AML-193 (cell line): Measurements from ENCODE around the gene PTX4.

ENCODE experiments used
- DNase-seq, 2 experiments: peaks; one replicate each; lab custom pipeline; 2025; lab: John Stamatoyannopoulos, UW

Gene PTX4, protein sequence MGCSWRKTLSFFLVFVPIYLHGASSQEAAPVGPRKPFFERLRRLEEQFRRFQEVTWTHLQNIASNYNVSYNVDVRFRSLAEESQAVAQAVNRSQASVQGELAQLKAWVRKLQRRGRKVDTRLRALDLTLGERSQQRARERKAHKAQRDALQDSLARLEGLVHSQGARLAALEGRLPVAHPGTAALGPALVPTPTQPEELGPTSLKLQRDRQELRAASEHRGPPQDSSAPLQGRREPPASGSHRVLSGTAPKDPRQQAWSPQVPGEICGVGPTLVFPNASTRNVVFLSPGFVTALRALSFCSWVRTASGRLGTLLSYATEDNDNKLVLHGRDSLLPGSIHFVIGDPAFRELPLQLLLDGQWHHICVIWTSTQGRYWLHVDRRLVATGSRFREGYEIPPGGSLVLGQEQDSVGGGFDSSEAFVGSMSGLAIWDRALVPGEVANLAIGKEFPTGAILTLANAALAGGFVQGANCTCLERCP

GRCh38 chr16:1488619-1489018 lies at the start of gene PTX4:
Gene PTX4, minus strand, starts transcription at chr16:1488944. Its CDS starts 35 bp downstream, at chr16:1488909.
- no peak for DNase-seq

DNA sequence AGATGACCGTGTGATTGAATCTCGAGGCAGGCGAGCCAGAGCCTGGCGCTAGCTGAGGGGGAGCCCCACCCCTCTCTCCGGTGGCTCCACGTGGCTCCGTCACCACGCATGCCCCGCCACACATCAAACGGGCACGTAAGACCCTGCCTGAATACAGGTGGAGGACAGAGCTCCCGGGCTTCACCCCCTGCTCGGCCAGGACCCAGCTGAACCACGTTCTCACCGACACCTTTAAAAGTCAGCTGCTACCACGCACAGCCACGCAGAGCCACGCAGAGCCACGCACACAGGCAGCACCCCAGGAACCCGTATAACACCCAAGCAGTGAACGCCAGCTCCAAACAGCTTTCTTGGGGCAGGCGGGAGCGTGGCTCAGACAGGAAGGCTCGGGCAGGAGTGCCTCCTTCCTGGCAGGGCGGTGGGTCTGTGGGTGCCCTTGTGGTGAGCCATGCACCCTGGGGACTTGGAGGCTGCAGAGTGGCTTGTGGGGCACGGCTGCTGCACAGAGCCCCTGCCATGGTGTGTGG lies 49.1 kb upstream of the PTX4 start:
- DNase-seq, result no peak

GRCh38 chr16:1537138-1537577 lies 48.4 kb upstream of the PTX4 start:
- DNase-seq, result no peak

DNA sequence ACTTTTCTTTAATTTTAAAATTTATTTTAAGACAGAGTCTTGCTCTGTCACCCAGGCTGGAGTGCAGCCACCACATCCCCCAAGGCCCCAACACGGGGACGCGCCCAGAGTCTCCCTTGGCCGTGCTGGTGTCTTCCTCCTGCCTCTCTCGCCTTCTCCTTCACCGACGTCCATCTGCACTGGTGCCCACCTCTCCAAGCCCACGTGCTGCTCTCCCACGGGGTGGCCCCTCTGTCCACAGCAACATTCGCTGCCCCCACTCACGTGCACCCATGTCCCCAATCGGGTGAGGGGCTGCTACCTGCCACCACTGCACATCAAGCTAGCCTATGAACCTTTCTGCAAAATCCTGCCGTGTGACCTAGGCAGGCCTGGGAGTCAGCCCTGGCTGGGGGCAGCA lies 47.9 kb upstream of the PTX4 start:
- no peak for DNase-seq

DNA sequence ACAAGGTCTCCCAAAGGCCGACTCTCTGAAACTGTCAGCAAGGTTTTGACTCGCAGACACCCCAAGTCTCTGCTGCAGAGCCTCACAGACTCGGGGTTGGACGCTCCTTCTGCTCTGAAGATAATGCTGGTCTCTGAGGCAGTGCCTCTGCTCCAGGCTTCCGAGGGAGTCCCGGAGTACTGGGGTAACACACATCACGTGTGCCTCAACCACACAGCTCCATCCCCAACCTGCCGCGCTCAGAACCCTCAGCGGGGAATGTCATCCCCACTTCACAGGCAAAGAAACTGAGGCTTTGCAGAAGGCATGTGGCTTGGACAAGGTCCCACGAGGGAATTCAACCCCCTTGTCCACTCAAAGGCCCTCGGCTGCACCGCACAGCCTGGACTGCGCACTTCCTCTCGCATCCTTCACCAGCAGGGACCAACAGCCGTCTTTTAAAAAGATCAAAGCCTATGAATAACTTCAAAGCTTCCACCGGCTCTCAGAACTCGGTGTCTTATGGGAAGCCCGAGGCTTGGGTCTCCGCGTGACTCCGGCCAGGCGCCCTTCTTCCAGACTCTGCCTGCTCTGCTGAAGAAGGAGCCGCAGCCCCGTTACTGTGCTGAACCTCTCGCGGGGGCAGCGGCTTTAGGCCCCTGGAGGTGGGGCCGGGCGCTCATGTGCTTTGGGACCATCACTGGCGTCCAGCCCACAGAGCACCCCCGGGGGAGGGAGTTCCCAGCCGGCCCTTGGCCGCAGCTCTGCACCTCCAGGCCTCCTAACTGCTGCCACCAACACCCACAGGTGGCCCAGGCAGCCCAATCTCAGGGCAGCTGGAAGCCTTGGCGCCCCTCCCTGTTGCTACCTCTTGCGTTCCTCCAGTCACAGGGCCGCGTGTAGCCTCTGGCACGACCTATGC lies 46.9 kb upstream of the PTX4 start:
- DNase-seq, result no peak

GRCh38 chr16:1534021-1535020 lies 45.6 kb upstream of the PTX4 start:
- DNase-seq, result no peak

DNA sequence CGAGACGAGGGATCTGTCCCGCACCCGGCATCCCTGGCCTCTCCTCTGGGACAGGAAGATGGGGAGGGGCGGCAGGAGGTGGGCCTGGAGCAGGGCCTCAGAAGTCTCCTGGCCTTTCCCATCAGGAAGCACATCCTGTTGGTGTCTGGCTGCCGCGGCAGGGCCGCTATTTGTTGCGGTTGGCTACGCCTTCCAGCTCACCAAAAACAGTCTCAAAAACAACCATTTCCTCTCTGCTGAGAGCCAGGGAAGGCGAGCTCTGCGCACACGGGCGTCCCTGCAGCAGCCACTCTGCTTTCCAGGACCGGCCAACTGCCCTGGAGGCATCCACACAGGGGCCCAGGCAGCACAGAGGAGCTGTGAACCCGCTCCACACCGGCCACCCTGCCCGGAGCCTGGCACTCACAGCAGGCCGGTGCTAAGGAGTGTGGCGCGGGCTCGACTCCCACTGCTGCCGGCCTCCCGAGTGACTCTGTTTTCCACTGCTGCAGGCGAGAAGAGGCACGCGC lies 44.8 kb upstream of the PTX4 start, which contains the start of gene TMEM204:
Gene TMEM204, plus strand, starts transcription at position 224 of the 509 bp plus-strand sequence. CDS start 610 bp downstream, outside the sequence.
- DNase-seq, result no peak

GRCh38 chr16:1532771-1533170 lies 44.0 kb upstream of the PTX4 start:
- no peak for DNase-seq

DNA sequence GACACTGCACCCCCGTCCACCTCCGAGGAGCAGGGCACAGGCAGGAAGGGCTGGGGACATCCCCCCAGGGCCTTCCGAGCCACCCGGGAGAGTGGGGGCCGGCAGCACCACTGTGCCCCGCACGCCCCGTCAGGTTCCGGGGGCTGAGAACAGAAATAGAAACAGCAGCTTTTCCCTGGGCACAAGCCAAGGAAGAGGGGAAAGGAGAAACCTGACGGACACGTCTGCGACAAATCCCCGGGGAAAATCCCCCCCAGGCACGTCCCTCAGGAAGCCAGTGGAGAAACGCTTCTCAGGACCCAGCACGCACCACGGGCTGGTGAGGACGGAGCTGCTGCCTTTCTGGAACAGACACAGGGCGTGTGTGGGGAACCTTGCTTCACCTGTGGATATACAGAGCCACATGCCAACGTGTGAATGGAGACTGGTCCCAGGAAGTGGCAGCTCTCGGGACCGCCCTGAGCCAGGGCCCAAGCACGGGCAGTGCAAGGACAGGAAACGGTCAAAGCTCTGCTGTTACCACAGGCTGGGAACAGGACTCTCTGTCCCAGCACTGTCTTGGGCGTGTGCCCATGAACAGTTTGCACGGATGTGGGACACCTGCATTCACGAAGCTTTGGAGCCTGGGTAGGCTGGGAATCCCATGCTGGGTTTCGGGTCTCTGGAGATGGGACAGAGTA lies 43.5 kb upstream of the PTX4 start:
- DNase-seq, result no peak

DNA sequence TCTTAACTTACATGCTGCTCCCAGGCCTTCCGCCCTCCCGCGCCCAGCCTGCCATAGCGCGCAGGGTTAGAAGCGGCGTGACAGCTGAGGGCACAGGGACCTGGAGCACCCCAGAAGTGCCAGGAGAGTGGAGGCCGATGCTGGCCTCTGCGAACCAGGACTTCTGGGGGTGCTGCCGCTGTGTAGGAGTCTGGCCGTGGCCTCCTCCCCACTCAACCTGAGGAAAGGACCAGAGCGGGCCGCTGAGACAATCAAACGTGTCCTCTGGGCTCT lies 42.8 kb upstream of the PTX4 start:
- DNase-seq, result no peak

DNA sequence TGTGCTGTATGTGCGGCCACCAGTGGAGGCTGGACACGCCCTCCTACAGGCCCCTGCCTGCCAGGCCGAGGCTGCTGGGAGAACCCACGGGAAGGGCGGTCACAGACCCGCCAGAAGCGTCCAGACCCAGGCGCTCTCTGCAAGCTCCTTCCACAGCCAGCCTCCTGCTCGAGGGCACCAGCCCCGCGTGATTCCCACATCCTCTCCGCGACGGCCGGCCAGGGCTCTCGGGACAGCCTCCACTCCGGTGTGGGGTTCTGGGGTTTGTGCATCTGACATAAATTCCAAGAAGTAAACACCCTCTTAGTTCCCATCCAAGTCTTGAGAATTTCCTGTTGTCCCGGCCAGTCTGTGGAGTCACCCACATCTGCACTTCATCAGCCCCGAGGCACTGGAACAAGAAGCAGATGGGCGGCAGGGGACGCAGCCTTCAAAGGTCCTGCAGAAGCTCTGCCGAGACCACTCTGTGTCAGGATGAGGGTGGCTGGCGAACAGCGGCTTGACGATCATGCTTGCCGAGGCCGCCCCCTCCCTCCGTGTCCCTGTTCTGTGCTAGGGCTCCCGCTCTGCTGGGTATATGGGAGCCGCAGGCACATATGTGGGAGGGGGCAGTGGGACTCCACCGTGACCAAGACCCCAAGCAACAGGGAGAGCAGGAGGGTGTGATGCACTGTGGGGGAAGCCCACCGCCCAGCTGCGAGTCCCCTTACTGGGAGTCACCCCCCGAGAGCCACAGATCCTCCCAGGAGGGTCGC lies 42.3 kb upstream of the PTX4 start:
- no peak for DNase-seq

- no peak for DNase-seq
These were observed 41.7 kb upstream of the PTX4 start for GRCh38 chr16:1530349-1530882.

- DNase-seq, result no peak
These were observed 40.3 kb upstream of the PTX4 start for GRCh38 chr16:1528921-1529537.

DNA sequence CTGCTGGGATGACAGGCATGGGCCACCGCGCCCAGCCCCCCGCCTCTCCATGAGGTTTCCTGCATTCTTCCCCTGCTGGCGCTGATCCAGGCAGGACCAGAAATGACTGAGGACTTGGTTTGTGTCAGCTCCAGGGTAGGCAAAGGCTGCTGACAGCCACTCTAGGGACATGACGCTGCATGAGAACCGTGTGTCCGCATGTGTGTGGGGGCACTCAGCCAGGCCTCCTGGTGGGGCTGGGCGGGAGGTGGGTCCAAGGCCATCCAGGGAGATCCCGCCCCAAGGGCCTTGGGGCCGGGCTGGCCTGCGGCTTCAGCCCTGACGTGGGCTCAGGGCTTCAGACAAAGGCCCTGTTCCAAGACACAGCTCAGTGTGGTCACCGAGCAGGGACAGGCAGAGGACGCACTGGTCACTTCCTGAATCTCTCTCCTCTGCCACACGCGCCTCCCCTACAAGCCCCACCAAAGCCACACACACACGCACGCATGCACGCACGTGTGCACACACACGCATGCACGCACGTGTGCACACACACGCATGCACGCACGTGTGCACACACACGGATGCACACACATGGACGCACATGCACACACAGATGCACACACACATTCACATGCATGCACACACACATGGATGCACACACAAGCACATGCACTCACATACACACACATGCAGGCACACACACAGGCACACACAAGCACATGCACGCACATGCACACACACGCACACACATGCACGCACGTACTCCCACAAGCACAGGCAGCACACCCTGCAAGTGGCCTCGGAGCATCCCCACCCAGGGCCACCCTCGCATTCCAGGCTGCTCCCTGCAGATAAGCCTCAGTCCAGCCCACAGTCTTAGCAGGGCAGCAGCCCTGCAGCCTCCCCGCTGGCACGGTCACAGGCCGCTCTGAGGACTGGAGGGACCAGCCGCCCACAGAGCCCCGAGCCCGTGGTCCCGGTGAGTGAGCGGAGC lies 39.4 kb upstream of the PTX4 start:
- no peak for DNase-seq

DNA sequence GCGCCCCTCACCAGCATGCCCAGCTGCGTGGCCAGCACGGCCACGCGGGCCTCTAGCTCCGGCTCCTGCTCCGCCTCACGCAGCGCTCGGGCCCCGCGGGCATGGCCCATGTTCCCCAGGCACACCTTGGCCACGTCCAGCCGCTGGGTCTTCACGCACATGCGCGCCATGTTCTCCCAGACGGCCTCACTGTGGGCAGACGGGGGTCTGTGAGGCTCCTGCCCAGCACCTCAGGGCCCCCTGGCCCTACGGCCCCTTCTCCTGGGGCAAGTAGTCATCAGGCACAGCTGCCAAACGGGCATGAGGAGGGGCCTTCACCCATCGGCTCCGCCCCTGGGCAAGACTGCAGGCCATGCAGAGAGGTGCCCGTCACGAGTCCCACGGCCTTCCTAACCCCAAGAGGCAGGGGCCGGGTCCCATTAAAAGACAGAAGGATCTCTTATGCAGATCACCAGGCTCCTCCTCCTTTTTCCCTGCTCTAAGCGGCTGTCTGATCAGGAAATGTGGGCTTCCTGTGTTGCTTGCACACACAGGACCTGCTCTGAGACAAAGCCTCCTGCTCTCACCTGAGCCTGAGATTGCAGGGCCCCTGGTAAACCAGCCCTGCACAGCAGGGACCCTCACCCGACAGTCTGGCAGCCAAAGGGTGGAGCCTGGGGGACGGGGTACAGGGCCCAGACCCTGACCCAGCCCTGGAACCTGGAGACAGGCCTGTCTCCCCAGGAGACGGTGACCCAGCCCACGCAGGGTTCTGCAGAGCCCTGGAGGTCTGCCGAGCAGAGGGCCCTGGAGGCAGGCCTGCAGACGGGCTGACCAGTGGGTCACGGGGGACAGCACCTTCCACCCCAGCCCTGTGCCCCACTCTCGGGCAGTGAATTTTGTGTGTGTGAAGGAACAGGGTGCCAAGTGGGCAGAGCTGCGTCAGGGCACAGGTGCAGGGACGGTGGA lies 38.1 kb upstream of the PTX4 start:
- DNase-seq, result no peak

- DNase-seq, result no peak
These were observed 37.3 kb upstream of the PTX4 start for GRCh38 chr16:1525871-1526607.
